ENCODE measurements around the gene KRTAP10-11.

- TF ChIP-seq POLR2AphosphoS5 (IDR thresholded peaks at IDR 0.05; ENCODE audit: borderline replicate concordance, low read depth, low read length), result no peak
- no peak for TF ChIP-seq EZH2 (IDR thresholded peaks at IDR 0.05)
These were observed 9.0 kb upstream of the KRTAP10-11 start, which contains the start of gene KRTAP10-10 for GRCh38 chr21:44637018-44637850.
